ENCODE data around the gene MCC. TPM values are rescaled to one million over a fixed set of nuclear protein-coding genes. Genes with fewer than 3 reads are reported as not detected.
A peak's percentile ranks its signal among the peaks of the same experiment; 100 is the strongest.

Gene MCC
- total and polyA plus RNA-seq, 12 donors, result 4.2 to 34.1 (median 25.2) TPM

GRCh38 chr5:113347572-113347971 is 140.7 kb downstream of the MCC start:
- no peak for ATAC-seq
- WGBS, 2 donors, result 94 to 100% methylated on average over 1 of the region's 1 CpG

GRCh38 chr5:113344973-113345940 is 143.0 kb downstream of the MCC start:
- no peak overlapping the region for H3K4me3 ChIP-seq

More at GRCh38 chr5:113347572-113347971, 140.7 kb downstream of the MCC start:
- no peak overlapping the region for H3K4me3 ChIP-seq
- H3K27me3 ChIP-seq, result no peaks in the 10 kb centered on the region
- intact Hi-C loops (cut with DNase I), result loop anchor here in 1 of 10 donors (10.0 kb wide), 1 partner anchor 257 kb away; no protein-coding TSS in a partner anchor
- no peaks in the 10 kb centered on the region for H3K36me3 ChIP-seq
- peaks cover 0 to 5% (median 0%) of the 10 kb centered on the region in 11 donors for H3K9me3 ChIP-seq
- DNase-seq, result no peak
- H3K27ac ChIP-seq, result no peak overlapping the region
- TF ChIP-seq CTCF (IDR thresholded peaks at IDR 0.05), result no peak
- peaks cover 0 to 11% (median 0%) of the 10 kb centered on the region in 9 donors for H3K4me1 ChIP-seq

GRCh38 chr5:113343343-113343742 is 144.9 kb downstream of the MCC start:
- 30 to 45% methylated on average over 3 of the region's 3 CpGs for WGBS, 2 donors
- intact Hi-C loops (cut with DNase I), result loop anchor here in 3 of 10 donors (5.0 to 10.0 kb wide), 3 partner anchors 169 to 264 kb away; partner anchors contain the start of gene YTHDC2 (in 3 of the 3)
- H3K27ac ChIP-seq, result peak overlapping the region in 5 of 10 donors; percentile 3 to 42 (median 20)
- ATAC-seq, result peak; percentile 66 to 95 (median 90)
- peaks cover 0 to 5% (median 0%) of the 10 kb centered on the region in 11 donors for H3K9me3 ChIP-seq
- peak in 1 of 2 donors; percentile 30 for DNase-seq
- no peaks in the 10 kb centered on the region for H3K27me3 ChIP-seq
- TF ChIP-seq CTCF (IDR thresholded peaks at IDR 0.05), result no peak
- no peaks in the 10 kb centered on the region for H3K36me3 ChIP-seq
- H3K4me3 ChIP-seq, result no peak overlapping the region
- H3K4me1 ChIP-seq, result peaks cover 0 to 24% (median 6%) of the 10 kb centered on the region in 9 donors

More at GRCh38 chr5:113344973-113345940, 143.0 kb downstream of the MCC start:
- H3K36me3 ChIP-seq, result no peaks in the 10 kb centered on the region
- H3K4me1 ChIP-seq, result peaks cover 0 to 18% (median 5%) of the 10 kb centered on the region in 9 donors
- H3K9me3 ChIP-seq, result peaks cover 0 to 5% (median 0%) of the 10 kb centered on the region in 11 donors
- WGBS, 2 donors, result 85 to 86% methylated on average over 5 of the region's 5 CpGs
- no peak for DNase-seq
- no peak overlapping the region for H3K27ac ChIP-seq
- H3K27me3 ChIP-seq, result no peaks in the 10 kb centered on the region
- no peak for ATAC-seq
- no peak for TF ChIP-seq CTCF (IDR thresholded peaks at IDR 0.05)
- intact Hi-C loops (cut with DNase I), result loop anchor here in 3 of 10 donors (5.0 to 10.0 kb wide), 3 partner anchors 167 to 262 kb away; partner anchors contain the start of gene YTHDC2 (in 3 of the 3)

- peak overlapping the region in 1 of 10 donors; percentile 14 for H3K27ac ChIP-seq
- H3K36me3 ChIP-seq, result no peaks in the 10 kb centered on the region
- TF ChIP-seq CTCF (IDR thresholded peaks at IDR 0.05), result peak in 4 of 9 donors; percentile 9 to 20 (median 14)
- intact Hi-C loops (cut with DNase I), result loop anchor here in 3 of 10 donors (5.0 to 10.0 kb wide), 3 partner anchors 172 to 267 kb away; partner anchors contain the start of gene YTHDC2 (in 3 of the 3)
- H3K9me3 ChIP-seq, result no peaks in the 10 kb centered on the region
- peaks cover 0 to 29% (median 6%) of the 10 kb centered on the region in 9 donors for H3K4me1 ChIP-seq
- ATAC-seq (peak in 7 of 8 donors; percentile 14 to 47 (median 34)), DNase-seq (peak in 1 of 2 donors; percentile 17)
- H3K27me3 ChIP-seq, result no peaks in the 10 kb centered on the region
- H3K4me3 ChIP-seq, result peak overlapping the region in 1 of 10 donors; percentile 6
- 51 to 54% methylated on average over 7 of the region's 7 CpGs for WGBS, 2 donors
Observed at GRCh38 chr5:113340537-113340936, 147.7 kb downstream of the MCC start.

Data from heart right ventricle (tissue), 16 donors.